ENCODE measurements around the gene ORMDL1.

Gene ORMDL1

DNA sequence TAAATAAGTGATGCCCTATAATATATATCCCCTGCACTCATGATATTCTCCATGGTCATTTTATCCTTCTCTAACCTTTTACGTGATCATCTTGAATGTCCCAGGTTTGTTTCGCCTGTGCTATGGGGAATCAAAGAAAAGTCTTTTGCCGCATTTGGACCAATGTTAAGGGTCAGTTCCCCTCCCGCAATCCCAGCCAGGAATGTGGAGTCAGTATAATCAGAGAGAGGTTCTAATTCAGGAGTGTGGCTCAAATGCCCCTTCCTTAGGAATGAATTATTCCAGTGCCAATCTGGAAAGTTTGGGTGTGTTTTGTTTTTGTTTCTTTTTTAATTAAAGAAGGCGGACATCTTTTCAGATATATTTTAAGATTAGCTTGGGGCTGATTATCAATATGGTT is 41.9 kb upstream of the ORMDL1 start:
- H3K27me3 ChIP-seq (ENCODE audit: insufficient read depth, low read length) = no peaks in the 10 kb centered on the region
- no peaks in the 10 kb centered on the region for H3K9me3 ChIP-seq (ENCODE audit: low read length)
- no peak overlapping the region for H2AFZ ChIP-seq (ENCODE audit: low read length)
- TF ChIP-seq, protein P1, sequence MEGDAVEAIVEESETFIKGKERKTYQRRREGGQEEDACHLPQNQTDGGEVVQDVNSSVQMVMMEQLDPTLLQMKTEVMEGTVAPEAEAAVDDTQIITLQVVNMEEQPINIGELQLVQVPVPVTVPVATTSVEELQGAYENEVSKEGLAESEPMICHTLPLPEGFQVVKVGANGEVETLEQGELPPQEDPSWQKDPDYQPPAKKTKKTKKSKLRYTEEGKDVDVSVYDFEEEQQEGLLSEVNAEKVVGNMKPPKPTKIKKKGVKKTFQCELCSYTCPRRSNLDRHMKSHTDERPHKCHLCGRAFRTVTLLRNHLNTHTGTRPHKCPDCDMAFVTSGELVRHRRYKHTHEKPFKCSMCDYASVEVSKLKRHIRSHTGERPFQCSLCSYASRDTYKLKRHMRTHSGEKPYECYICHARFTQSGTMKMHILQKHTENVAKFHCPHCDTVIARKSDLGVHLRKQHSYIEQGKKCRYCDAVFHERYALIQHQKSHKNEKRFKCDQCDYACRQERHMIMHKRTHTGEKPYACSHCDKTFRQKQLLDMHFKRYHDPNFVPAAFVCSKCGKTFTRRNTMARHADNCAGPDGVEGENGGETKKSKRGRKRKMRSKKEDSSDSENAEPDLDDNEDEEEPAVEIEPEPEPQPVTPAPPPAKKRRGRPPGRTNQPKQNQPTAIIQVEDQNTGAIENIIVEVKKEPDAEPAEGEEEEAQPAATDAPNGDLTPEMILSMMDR (IDR thresholded peaks at IDR 0.05; ENCODE audit: low read length) = no peak
- TF ChIP-seq EZH2 (IDR thresholded peaks at IDR 0.05; ENCODE audit: borderline replicate concordance, low read length) = no peak
- no peaks in the 10 kb centered on the region for H4K20me1 ChIP-seq (ENCODE audit: insufficient read depth, low read length)
- H3K36me3 ChIP-seq (ENCODE audit: insufficient read depth, low read length) = peaks cover 25% of the 10 kb centered on the region; the same call in 1 of the 2 replicates
- H3K79me2 ChIP-seq (ENCODE audit: insufficient read depth, low read length) = no peaks in the 10 kb centered on the region
- no peaks in the 10 kb centered on the region for H3F3A ChIP-seq (ENCODE audit: insufficient read depth, low read length)
- H3K4me3 ChIP-seq (ENCODE audit: low read depth, low read length, poor library complexity, severe bottlenecking) = no peak overlapping the region
- no peak overlapping the region for H3K9ac ChIP-seq (ENCODE audit: low read length)
- no peak overlapping the region for H3K27ac ChIP-seq (ENCODE audit: low read depth, low read length, poor library complexity, severe bottlenecking)
- no peaks in the 10 kb centered on the region for H3K9me2 ChIP-seq (ENCODE audit: low read depth, low read length)
- no peaks in the 10 kb centered on the region for H3K4me1 ChIP-seq (ENCODE audit: insufficient read depth, low read length, severe bottlenecking)
- H3K4me2 ChIP-seq (ENCODE audit: low read length) = no peak overlapping the region

DNA sequence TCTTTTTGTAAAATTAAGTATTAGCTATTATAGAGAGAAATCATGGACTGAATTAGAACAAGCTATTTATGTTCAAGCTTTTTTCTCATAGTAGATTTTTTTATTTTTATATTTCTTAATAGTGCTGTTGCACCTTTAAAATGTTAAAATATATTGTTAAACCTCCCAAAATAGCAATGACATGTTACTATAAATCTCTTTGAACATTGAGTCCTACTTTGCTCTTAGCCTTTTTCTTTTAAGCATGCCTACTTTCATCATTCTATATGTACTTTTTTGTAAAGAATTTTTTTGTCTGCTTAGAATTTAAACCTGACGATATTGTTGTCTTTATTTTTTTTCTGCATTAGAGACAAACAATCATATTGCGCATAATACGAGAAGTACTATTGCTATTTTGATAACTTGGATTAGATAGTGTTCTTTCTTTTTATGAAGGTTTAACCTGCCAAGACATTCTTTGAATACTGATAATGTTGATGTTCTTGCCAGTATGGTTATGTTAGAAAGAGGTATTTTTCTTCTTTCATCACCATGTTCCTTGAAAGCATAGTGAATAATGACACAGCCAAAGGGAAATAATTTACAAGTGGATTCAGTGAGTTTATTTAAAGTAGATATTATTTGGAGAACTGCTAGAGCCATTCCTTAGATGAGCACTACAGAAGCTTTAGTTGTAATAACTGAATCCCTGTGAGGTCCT is 40.7 kb upstream of the ORMDL1 start:
- TF ChIP-seq EZH2 (IDR thresholded peaks at IDR 0.05; ENCODE audit: borderline replicate concordance, low read length) = no peak
- TF ChIP-seq, protein P1 (IDR thresholded peaks at IDR 0.05; ENCODE audit: low read length) = no peak
- Histone ChIP-seq H3K27ac (ENCODE audit: low read depth, low read length, poor library complexity, severe bottlenecking) (no peak overlapping the region), H3K9ac (ENCODE audit: low read length) (no peak overlapping the region), H4K20me1 (ENCODE audit: insufficient read depth, low read length) (no peaks in the 10 kb centered on the region), H3F3A (ENCODE audit: insufficient read depth, low read length) (no peaks in the 10 kb centered on the region), H3K9me3 (ENCODE audit: low read length) (no peaks in the 10 kb centered on the region), H3K9me2 (ENCODE audit: low read depth, low read length) (no peaks in the 10 kb centered on the region), H3K79me2 (ENCODE audit: insufficient read depth, low read length) (no peaks in the 10 kb centered on the region), H3K36me3 (ENCODE audit: insufficient read depth, low read length) (peaks cover 30% of the 10 kb centered on the region), H3K4me3 (ENCODE audit: low read depth, low read length, poor library complexity, severe bottlenecking) (no peak overlapping the region), H2AFZ (ENCODE audit: low read length) (no peak overlapping the region), H3K27me3 (ENCODE audit: insufficient read depth, low read length) (no peaks in the 10 kb centered on the region), H3K4me2 (ENCODE audit: low read length) (no peak overlapping the region), H3K4me1 (ENCODE audit: insufficient read depth, low read length, severe bottlenecking) (no peaks in the 10 kb centered on the region)

DNA sequence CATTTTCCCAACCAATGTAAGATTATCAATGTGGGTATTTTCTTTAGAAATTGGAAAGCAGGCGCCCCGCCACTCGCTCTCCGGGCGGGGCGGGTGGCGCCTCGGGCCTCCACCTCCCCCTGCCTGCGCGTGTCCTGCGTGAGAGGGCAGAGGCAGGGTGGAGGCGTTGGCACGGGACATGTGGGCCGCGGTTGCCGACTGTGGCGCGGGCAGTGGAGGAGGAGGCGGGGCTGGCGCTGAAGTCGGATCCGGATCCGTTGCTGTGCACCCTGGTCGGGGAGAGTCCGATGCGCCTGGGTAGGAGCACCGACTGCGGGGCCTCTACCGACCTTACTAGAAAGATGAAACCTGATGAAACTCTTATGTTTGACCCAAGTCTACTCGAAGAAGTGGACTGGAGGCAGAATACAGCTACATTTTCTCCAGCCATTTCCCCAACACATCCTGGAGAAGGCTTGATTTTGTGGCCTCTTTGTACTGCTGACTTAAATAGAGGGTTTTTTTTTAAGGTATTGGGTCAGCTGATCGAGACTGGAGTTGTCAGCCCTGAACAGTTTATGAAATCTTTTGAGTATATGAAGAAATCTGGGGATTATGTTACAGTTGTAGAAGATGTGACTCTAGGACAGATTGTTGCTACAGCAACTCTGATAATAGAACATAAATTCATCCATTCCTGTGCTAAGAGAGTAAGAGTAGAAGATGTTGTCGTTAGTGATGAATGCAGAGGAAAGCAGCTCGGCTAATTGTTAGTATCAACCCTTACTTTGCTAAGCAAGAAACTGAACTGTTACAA is 38.0 kb upstream of the ORMDL1 start:
- no peaks in the 10 kb centered on the region for H3K9me2 ChIP-seq (ENCODE audit: low read depth, low read length)
- no peaks in the 10 kb centered on the region for H3K79me2 ChIP-seq (ENCODE audit: insufficient read depth, low read length)
- no peak overlapping the region for H3K4me2 ChIP-seq (ENCODE audit: low read length)
- H2AFZ ChIP-seq (ENCODE audit: low read length) = no peak overlapping the region
- no peak for TF ChIP-seq EZH2 (IDR thresholded peaks at IDR 0.05; ENCODE audit: borderline replicate concordance, low read length)
- TF ChIP-seq, protein P1 (IDR thresholded peaks at IDR 0.05; ENCODE audit: low read length) = no peak
- no peaks in the 10 kb centered on the region for H3F3A ChIP-seq (ENCODE audit: insufficient read depth, low read length)
- H3K27ac ChIP-seq (ENCODE audit: low read depth, low read length, poor library complexity, severe bottlenecking) = no peak overlapping the region
- H3K36me3 ChIP-seq (ENCODE audit: insufficient read depth, low read length) = peaks cover 42% of the 10 kb centered on the region
- no peak overlapping the region for H3K9ac ChIP-seq (ENCODE audit: low read length)
- no peaks in the 10 kb centered on the region for H3K4me1 ChIP-seq (ENCODE audit: insufficient read depth, low read length, severe bottlenecking)
- H3K9me3 ChIP-seq (ENCODE audit: low read length) = no peaks in the 10 kb centered on the region
- no peaks in the 10 kb centered on the region for H4K20me1 ChIP-seq (ENCODE audit: insufficient read depth, low read length)
- H3K27me3 ChIP-seq (ENCODE audit: insufficient read depth, low read length) = no peaks in the 10 kb centered on the region
- no peak overlapping the region for H3K4me3 ChIP-seq (ENCODE audit: low read depth, low read length, poor library complexity, severe bottlenecking)

Data from OCI-LY1 (cell line).